ENCODE results near the gene PWWP2B.

Gene PWWP2B

DNA sequence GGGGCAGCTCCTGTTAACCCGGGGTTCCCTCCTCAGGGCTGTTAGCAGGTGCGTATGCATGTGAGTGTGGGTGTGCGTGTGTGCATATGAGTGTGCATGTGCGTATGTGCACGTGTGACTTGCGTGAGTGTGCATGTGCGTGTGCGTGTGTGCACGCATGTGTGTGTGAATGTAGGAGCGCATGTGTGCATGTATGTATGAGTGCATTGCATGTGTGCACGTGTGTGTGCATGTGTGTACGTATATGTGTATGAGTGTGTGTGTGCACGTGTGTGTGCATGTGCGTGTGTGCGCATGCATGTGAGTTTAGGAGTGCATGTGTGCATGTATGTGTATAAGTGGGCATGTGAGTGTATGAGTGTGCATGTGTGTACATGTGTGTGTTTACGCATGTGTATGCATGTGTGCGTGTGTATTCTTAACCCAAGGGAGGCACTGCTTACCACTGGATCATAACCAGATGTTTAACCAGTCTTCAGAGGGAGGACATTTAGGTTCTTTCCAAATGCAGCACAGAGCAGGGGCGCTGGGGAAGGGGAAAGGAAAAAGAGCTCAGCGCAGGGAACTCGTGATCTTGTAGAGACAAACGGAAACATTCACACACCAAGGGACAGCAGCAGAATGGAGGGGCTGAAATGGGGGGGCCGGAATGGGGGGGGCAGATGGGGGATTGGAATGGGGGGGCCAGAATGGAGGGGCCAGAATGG lies 45.0 kb downstream of the PWWP2B start:
- TF ChIP-seq, protein P1, sequence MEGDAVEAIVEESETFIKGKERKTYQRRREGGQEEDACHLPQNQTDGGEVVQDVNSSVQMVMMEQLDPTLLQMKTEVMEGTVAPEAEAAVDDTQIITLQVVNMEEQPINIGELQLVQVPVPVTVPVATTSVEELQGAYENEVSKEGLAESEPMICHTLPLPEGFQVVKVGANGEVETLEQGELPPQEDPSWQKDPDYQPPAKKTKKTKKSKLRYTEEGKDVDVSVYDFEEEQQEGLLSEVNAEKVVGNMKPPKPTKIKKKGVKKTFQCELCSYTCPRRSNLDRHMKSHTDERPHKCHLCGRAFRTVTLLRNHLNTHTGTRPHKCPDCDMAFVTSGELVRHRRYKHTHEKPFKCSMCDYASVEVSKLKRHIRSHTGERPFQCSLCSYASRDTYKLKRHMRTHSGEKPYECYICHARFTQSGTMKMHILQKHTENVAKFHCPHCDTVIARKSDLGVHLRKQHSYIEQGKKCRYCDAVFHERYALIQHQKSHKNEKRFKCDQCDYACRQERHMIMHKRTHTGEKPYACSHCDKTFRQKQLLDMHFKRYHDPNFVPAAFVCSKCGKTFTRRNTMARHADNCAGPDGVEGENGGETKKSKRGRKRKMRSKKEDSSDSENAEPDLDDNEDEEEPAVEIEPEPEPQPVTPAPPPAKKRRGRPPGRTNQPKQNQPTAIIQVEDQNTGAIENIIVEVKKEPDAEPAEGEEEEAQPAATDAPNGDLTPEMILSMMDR (conservative IDR thresholded peaks at IDR 0.05; ENCODE audit: control insufficient read depth, insufficient read depth, low read depth, low read length), result no peak
- DNase-seq (ENCODE audit: low read depth), result no peak
- H3K4me3 ChIP-seq (ENCODE audit: control insufficient read depth, low read depth, low read length), result no peak overlapping the region

DNA sequence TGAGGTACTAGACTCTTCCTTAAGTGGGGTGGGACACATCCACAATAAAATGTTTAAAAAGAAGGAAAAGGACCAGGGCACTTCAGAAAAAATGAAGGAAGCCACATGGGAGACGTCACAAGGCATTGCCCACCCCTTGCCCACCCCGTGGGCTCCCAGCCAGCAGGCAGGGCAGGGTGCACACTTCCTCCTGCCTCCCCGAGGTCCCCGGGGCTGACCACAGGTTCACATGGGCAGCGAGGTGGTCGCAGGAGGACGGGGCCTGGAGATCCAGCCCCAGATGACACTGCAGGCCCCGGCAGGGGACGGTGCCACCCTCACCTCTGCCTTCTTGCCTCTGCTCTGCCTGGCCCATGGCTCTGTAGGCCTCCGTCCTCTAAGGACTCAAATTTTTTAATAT lies 45.6 kb downstream of the PWWP2B start:
- no peak overlapping the region for H3K4me3 ChIP-seq (ENCODE audit: control insufficient read depth, low read depth, low read length)
- no peak for DNase-seq (ENCODE audit: low read depth)
- TF ChIP-seq, protein P1 (conservative IDR thresholded peaks at IDR 0.05; ENCODE audit: control insufficient read depth, insufficient read depth, low read depth, low read length), result no peak

DNA sequence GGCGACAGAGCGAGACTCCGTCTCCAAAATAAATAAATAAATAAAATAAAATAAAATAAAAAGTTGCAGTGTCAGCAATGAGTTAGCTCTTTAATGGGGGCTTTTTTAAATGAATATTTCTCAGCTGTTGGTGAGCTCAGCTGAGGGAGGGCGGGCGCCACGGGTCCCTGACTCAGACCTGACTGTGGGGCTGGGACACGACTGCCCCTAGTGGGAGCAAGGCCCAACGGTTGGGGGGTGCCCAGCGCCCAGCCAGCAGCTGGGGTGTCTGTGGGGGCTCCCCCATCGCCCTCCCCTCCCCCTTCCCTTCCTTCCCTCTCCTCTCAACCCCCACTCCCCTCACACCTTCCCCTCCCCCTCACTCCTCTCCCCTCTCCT lies 46.6 kb downstream of the PWWP2B start:
- TF ChIP-seq, protein P1 (conservative IDR thresholded peaks at IDR 0.05; ENCODE audit: control insufficient read depth, insufficient read depth, low read depth, low read length), result peak; percentile 44
- H3K4me3 ChIP-seq (ENCODE audit: control insufficient read depth, low read depth, low read length), result no peak overlapping the region
- peak; percentile 40 for DNase-seq (ENCODE audit: low read depth)

DNA sequence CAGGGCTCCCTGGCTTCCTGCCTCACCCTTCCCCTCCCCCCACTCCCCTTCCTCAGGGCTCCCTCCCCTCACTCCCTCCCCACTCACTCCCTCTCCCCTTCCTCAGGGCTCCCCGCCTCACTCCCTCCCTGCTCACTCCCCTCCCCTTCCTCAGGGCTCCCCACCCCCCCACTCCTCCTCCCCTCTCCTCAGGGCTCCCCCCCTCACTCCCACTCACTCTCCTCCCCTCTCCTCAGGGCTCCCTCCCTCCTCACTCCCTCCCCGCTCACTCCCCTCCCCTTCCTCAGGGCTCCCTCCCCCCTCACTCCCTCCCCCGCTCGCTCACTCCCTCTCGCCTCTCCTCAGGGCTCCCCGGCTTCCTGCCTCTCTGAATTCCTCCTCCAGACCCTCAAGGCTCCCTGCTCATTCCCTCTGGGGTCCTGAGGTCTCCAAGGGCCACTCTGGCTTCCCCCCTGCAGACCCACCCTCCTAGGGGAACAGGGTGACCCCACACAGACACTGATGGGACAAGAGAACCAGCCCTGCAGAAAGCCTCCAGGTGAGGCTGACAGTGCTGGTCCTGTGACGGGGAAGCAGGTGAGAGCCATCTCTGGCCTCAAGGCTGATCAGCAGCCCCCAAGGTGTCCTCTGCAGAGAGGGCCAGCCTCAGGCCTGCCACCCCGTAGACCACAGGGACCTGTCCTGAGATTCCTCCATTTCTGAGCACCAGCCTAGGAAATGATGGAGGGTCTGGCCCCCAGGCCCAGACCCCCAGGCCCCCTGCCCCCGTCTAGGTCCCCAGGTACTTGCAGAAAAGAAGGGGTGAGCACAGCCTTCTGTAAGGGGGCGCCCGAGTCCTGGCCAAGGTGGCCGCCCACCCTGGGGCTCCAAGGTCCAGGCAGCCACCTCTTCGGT lies 47.2 kb downstream of the PWWP2B start:
- TF ChIP-seq, protein P1 (conservative IDR thresholded peaks at IDR 0.05; ENCODE audit: control insufficient read depth, insufficient read depth, low read depth, low read length), result no peak
- no peak for DNase-seq (ENCODE audit: low read depth)
- no peak overlapping the region for H3K4me3 ChIP-seq (ENCODE audit: control insufficient read depth, low read depth, low read length)

DNA sequence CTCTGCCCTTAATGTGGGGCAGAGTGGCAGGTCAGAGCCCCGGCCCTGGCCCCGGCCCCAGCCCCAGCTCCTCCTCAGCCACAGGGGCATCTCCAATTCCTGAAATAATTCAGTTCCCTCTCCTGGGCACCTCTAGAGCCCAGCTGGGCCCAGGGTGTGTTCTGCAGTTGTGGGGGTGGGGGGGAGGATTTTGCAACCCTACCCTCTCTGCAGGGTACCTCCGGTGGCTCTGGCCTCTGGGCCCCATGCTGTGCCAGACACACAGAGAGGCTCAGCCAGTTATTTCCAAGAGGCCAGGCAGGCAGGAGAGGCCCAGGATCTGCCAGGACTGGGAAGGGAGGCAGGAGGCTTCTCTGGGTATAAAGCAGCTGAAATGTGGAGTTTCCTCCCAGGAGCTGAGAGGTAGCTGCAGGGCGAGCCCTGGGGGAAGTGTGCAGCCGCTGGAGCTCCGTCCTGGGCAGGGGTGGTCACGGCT lies 47.9 kb downstream of the PWWP2B start:
- H3K4me3 ChIP-seq (ENCODE audit: control insufficient read depth, low read depth, low read length), result no peak overlapping the region
- TF ChIP-seq, protein P1 (conservative IDR thresholded peaks at IDR 0.05; ENCODE audit: control insufficient read depth, insufficient read depth, low read depth, low read length), result no peak
- no peak for DNase-seq (ENCODE audit: low read depth)

DNA sequence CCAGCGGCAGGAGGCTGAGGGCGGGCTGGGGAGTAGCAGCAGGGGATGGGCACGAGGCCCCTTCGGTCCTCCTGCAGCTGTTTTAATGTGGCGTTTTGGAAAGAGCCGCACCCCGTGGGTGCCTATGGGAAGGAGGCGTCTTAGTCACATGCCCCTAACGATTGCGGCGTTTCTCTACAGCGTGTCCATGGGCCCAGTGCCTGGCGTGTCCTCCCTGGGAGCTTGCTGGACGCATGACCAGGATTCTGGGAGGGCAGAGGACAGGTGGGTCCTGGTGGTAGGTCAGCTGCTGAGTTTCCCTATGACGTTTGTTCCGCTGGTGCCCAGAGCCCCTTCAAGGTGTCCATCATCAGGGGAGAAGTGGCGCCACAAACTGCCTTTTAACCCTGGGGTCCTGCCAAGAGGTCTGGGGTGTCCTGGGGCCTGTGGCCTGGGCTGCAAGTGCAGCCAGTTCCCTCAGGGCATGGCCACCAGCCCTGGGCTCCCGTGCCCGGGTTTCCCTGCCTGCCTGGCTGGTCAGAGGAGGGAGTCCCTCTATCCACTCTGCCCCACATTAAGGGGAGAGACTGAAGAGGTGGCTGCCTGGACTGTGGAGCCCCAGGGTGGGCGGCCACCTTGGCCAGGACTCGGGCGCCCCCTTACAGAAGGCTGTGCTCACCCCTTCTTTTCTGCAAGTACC lies 48.7 kb downstream of the PWWP2B start:
- DNase-seq (ENCODE audit: low read depth), result no peak

More for the DNA sequence above, 48.7 kb downstream of the PWWP2B start:
- no peak overlapping the region for H3K4me3 ChIP-seq (ENCODE audit: control insufficient read depth, low read depth, low read length)
- TF ChIP-seq, protein P1 (conservative IDR thresholded peaks at IDR 0.05; ENCODE audit: control insufficient read depth, insufficient read depth, low read depth, low read length), result no peak

Data from fibroblast of mammary gland (primary cell).